ENCODE data around the gene SETBP1.
A peak's percentile ranks its signal among the peaks of the same experiment; 100 is the strongest.

Gene SETBP1

DNA sequence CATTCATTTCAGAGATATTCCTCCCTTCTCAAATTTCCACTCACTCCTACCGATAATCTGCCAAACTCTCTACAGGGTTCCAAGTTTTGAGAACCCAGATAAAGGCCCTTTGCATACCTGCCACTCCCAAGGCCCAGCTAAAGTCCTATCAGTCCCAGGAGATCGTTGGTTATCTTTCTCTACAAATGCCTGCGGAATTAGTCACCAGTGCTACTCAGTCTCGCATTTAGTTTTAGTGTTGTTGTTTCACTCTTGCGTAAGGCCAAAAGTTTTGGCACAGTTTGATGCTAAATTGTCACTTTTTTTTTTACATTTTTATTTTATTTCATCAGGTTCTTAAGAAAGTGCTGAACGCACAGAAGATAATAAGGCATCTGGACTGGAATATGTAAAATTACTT lies 29.2 kb upstream of the SETBP1 start:
- Histone ChIP-seq H3K4me3 (no peak overlapping the region), H3K27me3 (no peaks in the 10 kb centered on the region), H3K4me2 (no peak overlapping the region), H3K9me3 (replicated peaks in 1 of 11) (no peaks in the 10 kb centered on the region), H3K36me3 (no peaks in the 10 kb centered on the region), H3K9ac (no peak overlapping the region), H4K20me1 (no peaks in the 10 kb centered on the region), H3K27ac (no peak overlapping the region), H3K4me1 (no peaks in the 10 kb centered on the region)
- TF ChIP-seq Cebpa-rat (IDR thresholded peaks at IDR 0.05): no peak

GRCh38 chr18:44651918-44652572 lies 28.6 kb upstream of the SETBP1 start:
- no peaks in the 10 kb centered on the region for H3K9me3 ChIP-seq (replicated peaks in 1 of 11)
- no peaks in the 10 kb centered on the region for H3K4me1 ChIP-seq
- no peaks in the 10 kb centered on the region for H3K36me3 ChIP-seq
- no peak overlapping the region for H3K27ac ChIP-seq
- no peaks in the 10 kb centered on the region for H3K27me3 ChIP-seq
- H3K9ac ChIP-seq: no peak overlapping the region
- H3K4me2 ChIP-seq: no peak overlapping the region
- H3K4me3 ChIP-seq: no peak overlapping the region
- TF ChIP-seq Cebpa-rat (IDR thresholded peaks at IDR 0.05): no peak
- H4K20me1 ChIP-seq: no peaks in the 10 kb centered on the region

GRCh38 chr18:44652722-44653121 lies 28.0 kb upstream of the SETBP1 start:
- H3K36me3 ChIP-seq: no peaks in the 10 kb centered on the region
- TF ChIP-seq Cebpa-rat (IDR thresholded peaks at IDR 0.05): no peak
- H3K4me1 ChIP-seq: no peaks in the 10 kb centered on the region
- no peak overlapping the region for H3K27ac ChIP-seq
- no peak overlapping the region for H3K9ac ChIP-seq
- H3K27me3 ChIP-seq: no peaks in the 10 kb centered on the region
- H3K4me3 ChIP-seq: no peak overlapping the region
- no peaks in the 10 kb centered on the region for H3K9me3 ChIP-seq (replicated peaks in 1 of 11)
- H3K4me2 ChIP-seq: no peak overlapping the region
- no peaks in the 10 kb centered on the region for H4K20me1 ChIP-seq

GRCh38 chr18:44654573-44654972 lies 26.1 kb upstream of the SETBP1 start:
- TF ChIP-seq Cebpa-rat (IDR thresholded peaks at IDR 0.05): no peak
- H3K4me2 ChIP-seq: no peak overlapping the region
- H3K27me3 ChIP-seq: no peaks in the 10 kb centered on the region
- no peak overlapping the region for H3K4me3 ChIP-seq
- H3K9me3 ChIP-seq (replicated peaks in 1 of 11): no peaks in the 10 kb centered on the region
- H3K4me1 ChIP-seq: no peaks in the 10 kb centered on the region
- H3K27ac ChIP-seq: no peak overlapping the region
- H4K20me1 ChIP-seq: no peaks in the 10 kb centered on the region
- H3K9ac ChIP-seq: no peak overlapping the region
- H3K36me3 ChIP-seq: no peaks in the 10 kb centered on the region

GRCh38 chr18:44655435-44655834 lies 25.3 kb upstream of the SETBP1 start:
- no peak overlapping the region for H3K4me2 ChIP-seq
- no peaks in the 10 kb centered on the region for H3K27me3 ChIP-seq
- H3K4me3 ChIP-seq: no peak overlapping the region
- H3K9me3 ChIP-seq (replicated peaks in 1 of 11): no peaks in the 10 kb centered on the region
- no peaks in the 10 kb centered on the region for H4K20me1 ChIP-seq
- no peaks in the 10 kb centered on the region for H3K4me1 ChIP-seq
- H3K27ac ChIP-seq: no peak overlapping the region
- TF ChIP-seq Cebpa-rat (IDR thresholded peaks at IDR 0.05): no peak
- H3K9ac ChIP-seq: no peak overlapping the region
- H3K36me3 ChIP-seq: no peaks in the 10 kb centered on the region

DNA sequence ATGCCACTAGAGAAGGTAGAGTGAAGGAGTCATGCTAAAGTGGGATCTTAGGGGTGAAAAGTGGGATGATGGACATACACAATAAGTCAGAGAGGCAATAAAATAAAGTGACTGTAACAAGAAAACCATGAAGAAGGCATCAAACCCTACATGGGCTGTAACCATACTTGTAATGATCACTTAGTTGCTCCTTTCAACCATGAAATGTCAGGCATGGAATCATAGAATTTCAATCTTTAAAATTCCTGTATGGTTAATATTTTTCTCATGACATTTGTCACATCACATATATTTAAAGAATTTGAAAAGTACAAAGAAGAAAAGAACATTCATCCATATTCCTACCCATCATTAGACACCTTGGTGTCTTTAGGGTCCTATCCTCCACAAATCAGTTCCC lies 20.9 kb upstream of the SETBP1 start:
- TF ChIP-seq Cebpa-rat (IDR thresholded peaks at IDR 0.05): no peak
- Histone ChIP-seq H4K20me1 (no peaks in the 10 kb centered on the region), H3K9ac (no peak overlapping the region), H3K36me3 (no peaks in the 10 kb centered on the region), H3K4me3 (no peak overlapping the region), H3K27me3 (no peaks in the 10 kb centered on the region), H3K4me2 (no peak overlapping the region), H3K9me3 (replicated peaks in 1 of 11) (no peaks in the 10 kb centered on the region), H3K27ac (no peak overlapping the region), H3K4me1 (no peaks in the 10 kb centered on the region)

GRCh38 chr18:44668270-44668975 lies 12.3 kb upstream of the SETBP1 start:
- H3K27ac ChIP-seq: no peak overlapping the region
- no peak overlapping the region for H3K4me2 ChIP-seq
- no peaks in the 10 kb centered on the region for H3K27me3 ChIP-seq
- H3K4me3 ChIP-seq: no peak overlapping the region
- no peak overlapping the region for H3K9ac ChIP-seq
- no peaks in the 10 kb centered on the region for H3K36me3 ChIP-seq
- H3K4me1 ChIP-seq: peaks cover 0 to 10% (median 0%) of the 10 kb centered on the region in 10 experiments; a peak in 3 of 20 replicates
- no peaks in the 10 kb centered on the region for H4K20me1 ChIP-seq
- TF ChIP-seq Cebpa-rat (IDR thresholded peaks at IDR 0.05): no peak
- H3K9me3 ChIP-seq (replicated peaks in 1 of 11): peaks cover 0 to 28% (median 0%) of the 10 kb centered on the region in 11 experiments; a peak in 6 of 22 replicates

GRCh38 chr18:44671914-44672313 lies 8.8 kb upstream of the SETBP1 start:
- H3K9ac ChIP-seq: no peak overlapping the region
- peaks cover 0 to 28% (median 0%) of the 10 kb centered on the region in 11 experiments; a peak in 6 of 22 replicates for H3K9me3 ChIP-seq (replicated peaks in 1 of 11)
- no peaks in the 10 kb centered on the region for H3K36me3 ChIP-seq
- H3K4me1 ChIP-seq: peaks cover 0 to 10% (median 0%) of the 10 kb centered on the region in 10 experiments; a peak in 3 of 20 replicates
- peak overlapping the region in 4 of 11 experiments; percentile 4 to 23 (median 10); a peak in 3 of 22 replicates for H3K4me2 ChIP-seq
- no peak overlapping the region for H3K4me3 ChIP-seq
- no peak overlapping the region for H3K27ac ChIP-seq
- no peaks in the 10 kb centered on the region for H4K20me1 ChIP-seq
- H3K27me3 ChIP-seq: no peaks in the 10 kb centered on the region
- TF ChIP-seq Cebpa-rat (IDR thresholded peaks at IDR 0.05): no peak

- H3K4me2 ChIP-seq: peak overlapping the region in 1 of 11 experiments; percentile 14; a peak in 1 of 22 replicates
- no peaks in the 10 kb centered on the region for H4K20me1 ChIP-seq
Observed at GRCh38 chr18:44672506-44672905, 8.2 kb upstream of the SETBP1 start.

More at GRCh38 chr18:44672506-44672905, 8.2 kb upstream of the SETBP1 start:
- no peak overlapping the region for H3K4me3 ChIP-seq
- H3K4me1 ChIP-seq: peaks cover 0 to 11% (median under 1%) of the 10 kb centered on the region in 10 experiments; a peak in 4 of 20 replicates
- H3K36me3 ChIP-seq: no peaks in the 10 kb centered on the region
- H3K27ac ChIP-seq: no peak overlapping the region
- H3K27me3 ChIP-seq: peaks cover 0 to 3% (median 0%) of the 10 kb centered on the region in 11 experiments; a peak in 2 of 22 replicates
- no peak for TF ChIP-seq Cebpa-rat (IDR thresholded peaks at IDR 0.05)
- peaks cover 0 to 28% (median 0%) of the 10 kb centered on the region in 11 experiments; a peak in 6 of 22 replicates for H3K9me3 ChIP-seq (replicated peaks in 1 of 11)
- H3K9ac ChIP-seq: no peak overlapping the region
